Suprapubic skin (tissue), 4 donors: ENCODE data around the gene NTNG2. TPM values are rescaled to one million over a fixed set of nuclear protein-coding genes. Genes with fewer than 3 reads are reported as not detected.
"Not testable (repeated sequence)": the region's sequence is repeated elsewhere in the genome, so short reads cannot be mapped to it uniquely, and the experiment has no call there.

ENCODE experiments used
- DNase-seq, 2 donors: peaks; one replicate each; pipeline ENCODE4 v3.0.0-alpha.2; 2019; ENCODE audit warnings: low spot score in 2 of 2
- H3K27ac ChIP-seq: fragments of 200-600 bp; sonication (generic); one replicate; pipeline ENCODE4 v1.5.1; 2019
- H3K27me3 ChIP-seq: fragments of 200-600 bp; sonication (generic); one replicate; pipeline ENCODE4 v1.5.1; 2019
- H3K36me3 ChIP-seq: fragments of 200-600 bp; sonication (generic); one replicate; pipeline ENCODE4 v1.5.1; 2019
- H3K4me1 ChIP-seq: fragments of 200-600 bp; sonication (generic); one replicate; pipeline ENCODE4 v1.5.1; 2019
- H3K4me3 ChIP-seq: fragments of 200-600 bp; sonication (generic); one replicate; pipeline ENCODE4 v1.5.1; 2019; ENCODE audit warnings: mild to moderate bottlenecking
- H3K9me3 ChIP-seq: fragments of 200-600 bp; sonication (generic); one replicate; pipeline ENCODE4 v1.5.1; 2019
- CTCF ChIP-seq, 2 donors: fragments of 200-600 bp in 1 of 2; fragments of 450-650 bp in 1 of 2; sonication (generic) in 1 of 2; IDR thresholded peaks; one replicate each; pipeline ENCODE4 v1.5.1; 2016 to 2019; ENCODE audit warnings: antibody characterized with exemption in 2 of 2, mild to moderate bottlenecking in 1 of 2, moderate library complexity in 1 of 2
- EP300 ChIP-seq: sonication (generic); formaldehyde crosslinking; IDR thresholded peaks from one replicate; pipeline ENCODE4 v1.6.1; 2017; ENCODE audit warnings: antibody characterized with exemption
- POLR2A ChIP-seq, 2 donors: fragments of 450-650 bp; IDR thresholded peaks; one replicate each; pipeline ENCODE4 v1.6.1; 2017; ENCODE audit warnings: antibody characterized with exemption in 2 of 2, mild to moderate bottlenecking in 2 of 2, moderate library complexity in 2 of 2
- POLR2AphosphoS5 ChIP-seq, 3 donors: sonication (generic); formaldehyde crosslinking; IDR thresholded peaks; one replicate each; pipeline ENCODE4 v1.6.1; 2017; ENCODE audit warnings: antibody characterized with exemption in 3 of 3
- WGBS: methylation state at CpG from one replicate; pipeline ENCODE4 v1.1.5; 2018; 5-methylcytosine and 5-hydroxymethylcytosine counted together
- total RNA-seq, 4 donors: library from RNA; depleted of rRNA; stranded (reverse); fragments of >200 nt; gene quantifications; one replicate each; pipeline ENCODE4 v1.1.0, GENCODE V29; 2016

NTNG2 gene
- total RNA-seq, 4 donors from 2014 or later = 0.08 to 0.80 (median 0.37) TPM

- H3K9me3 ChIP-seq = no peaks in the 10 kb centered on the region
- no peak overlapping the region for H3K27ac ChIP-seq
- no peaks in the 10 kb centered on the region for H3K36me3 ChIP-seq
- TF ChIP-seq POLR2AphosphoS5 (IDR thresholded peaks at IDR 0.05) (no peak), CTCF (IDR thresholded peaks at IDR 0.05) (no peak)
- no peak overlapping the region for H3K4me3 ChIP-seq
- H3K27me3 ChIP-seq = peaks cover 92% of the 10 kb centered on the region
- DNase-seq = no peak
- WGBS = 67% methylated on average over 15 of the region's 15 CpGs
- no peaks in the 10 kb centered on the region for H3K4me1 ChIP-seq
Measured at GRCh38 chr9:132127888-132128534, 33.8 kb upstream of the NTNG2 start.

GRCh38 chr9:132129535-132129934, 32.3 kb upstream of the NTNG2 start:
- H3K27ac ChIP-seq = no peak overlapping the region
- H3K9me3 ChIP-seq = no peaks in the 10 kb centered on the region
- H3K27me3 ChIP-seq = peaks cover 89% of the 10 kb centered on the region
- H3K4me3 ChIP-seq = no peak overlapping the region
- DNase-seq = no peak
- no peak for TF ChIP-seq POLR2AphosphoS5 (IDR thresholded peaks at IDR 0.05)
- no peak for TF ChIP-seq EP300
- TF ChIP-seq CTCF (IDR thresholded peaks at IDR 0.05) = no peak
- TF ChIP-seq POLR2A (IDR thresholded peaks at IDR 0.05) = no peak
- H3K36me3 ChIP-seq = no peaks in the 10 kb centered on the region
- 57% methylated on average over 11 of the region's 12 CpGs for WGBS
- H3K4me1 ChIP-seq = no peaks in the 10 kb centered on the region

GRCh38 chr9:132134085-132134484, 27.8 kb upstream of the NTNG2 start:
- not testable (repeated sequence) for H3K27ac ChIP-seq, H3K9me3 ChIP-seq, H3K36me3 ChIP-seq, H3K4me1 ChIP-seq, DNase-seq, H3K4me3 ChIP-seq
- H3K27me3 ChIP-seq = peaks cover 80% of the 10 kb centered on the region
- 61% methylated on average over 5 of the region's 5 CpGs for WGBS

GRCh38 chr9:132135456-132135855, 26.4 kb upstream of the NTNG2 start:
- no peaks in the 10 kb centered on the region for H3K4me1 ChIP-seq
- TF ChIP-seq CTCF (IDR thresholded peaks at IDR 0.05) (no peak), POLR2A (IDR thresholded peaks at IDR 0.05) (no peak), POLR2AphosphoS5 (IDR thresholded peaks at IDR 0.05) (no peak), EP300 (no peak)
- 89% methylated on average over 5 of the region's 5 CpGs for WGBS
- peaks cover 80% of the 10 kb centered on the region for H3K27me3 ChIP-seq
- H3K4me3 ChIP-seq = no peak overlapping the region
- no peaks in the 10 kb centered on the region for H3K36me3 ChIP-seq
- H3K27ac ChIP-seq = no peak overlapping the region
- H3K9me3 ChIP-seq = no peaks in the 10 kb centered on the region
- DNase-seq = no peak

GRCh38 chr9:132136151-132136780, 25.6 kb upstream of the NTNG2 start:
- no peaks in the 10 kb centered on the region for H3K9me3 ChIP-seq
- H3K27me3 ChIP-seq = peaks cover 80% of the 10 kb centered on the region
- no peak for DNase-seq
- no peak overlapping the region for H3K4me3 ChIP-seq
- no peaks in the 10 kb centered on the region for H3K36me3 ChIP-seq
- 57% methylated on average over 13 of the region's 16 CpGs for WGBS
- TF ChIP-seq POLR2A (IDR thresholded peaks at IDR 0.05) (no peak), EP300 (no peak), POLR2AphosphoS5 (IDR thresholded peaks at IDR 0.05) (no peak), CTCF (IDR thresholded peaks at IDR 0.05) (no peak)
- peaks cover 2% of the 10 kb centered on the region for H3K4me1 ChIP-seq
- H3K27ac ChIP-seq = no peak overlapping the region
